ENCODE results near the gene WDFY3. TPM values are rescaled to one million over a fixed set of nuclear protein-coding genes. Genes with fewer than 3 reads are reported as not detected.

The WDFY3 gene
- total RNA-seq, 1 donor, result 91.9 TPM

- Histone ChIP-seq H2AFZ (ENCODE audit: low read length) (no peak overlapping the region), H3K27me3 (ENCODE audit: insufficient read depth, low read length) (no peaks in the 10 kb centered on the region), H3K27ac (ENCODE audit: low read depth, low read length) (no peak overlapping the region), H3K4me3 (ENCODE audit: insufficient read depth, low read length) (no peak overlapping the region), H3K79me2 (ENCODE audit: insufficient read depth, low read length) (no peaks in the 10 kb centered on the region), H4K20me1 (ENCODE audit: insufficient read depth, low read length) (no peaks in the 10 kb centered on the region), H3K36me3 (ENCODE audit: insufficient read depth, low read length) (peaks cover 34% of the 10 kb centered on the region), H3K4me1 (ENCODE audit: insufficient read depth, low read length) (no peaks in the 10 kb centered on the region), H3K9me3 (ENCODE audit: low read depth, low read length) (no peaks in the 10 kb centered on the region), H3K4me2 (ENCODE audit: insufficient read depth, low read length) (no peak overlapping the region)
- no peak for TF ChIP-seq CTCF (IDR thresholded peaks at IDR 0.05; ENCODE audit: extremely low read depth, low read depth, low read length)
- no peak for DNase-seq (ENCODE audit: insufficient read length, low spot score, missing footprints)
These were observed 247.4 kb downstream of the WDFY3 start for GRCh38 chr4:84719115-84719514.

GRCh38 chr4:84718699-84719098 is 247.8 kb downstream of the WDFY3 start:
- Histone ChIP-seq H4K20me1 (ENCODE audit: insufficient read depth, low read length) (no peaks in the 10 kb centered on the region), H3K27me3 (ENCODE audit: insufficient read depth, low read length) (no peaks in the 10 kb centered on the region), H3K4me3 (ENCODE audit: insufficient read depth, low read length) (no peak overlapping the region), H3K9me3 (ENCODE audit: low read depth, low read length) (no peaks in the 10 kb centered on the region), H3K36me3 (ENCODE audit: insufficient read depth, low read length) (peaks cover 34% of the 10 kb centered on the region), H3K4me2 (ENCODE audit: insufficient read depth, low read length) (no peak overlapping the region), H2AFZ (ENCODE audit: low read length) (no peak overlapping the region), H3K4me1 (ENCODE audit: insufficient read depth, low read length) (no peaks in the 10 kb centered on the region), H3K79me2 (ENCODE audit: insufficient read depth, low read length) (no peaks in the 10 kb centered on the region), H3K27ac (ENCODE audit: low read depth, low read length) (no peak overlapping the region)
- no peak for TF ChIP-seq CTCF (IDR thresholded peaks at IDR 0.05; ENCODE audit: extremely low read depth, low read depth, low read length)
- no peak for DNase-seq (ENCODE audit: insufficient read length, low spot score, missing footprints)

- DNase-seq (ENCODE audit: insufficient read length, low spot score, missing footprints), result no peak
- H3K36me3 ChIP-seq (ENCODE audit: insufficient read depth, low read length), result peaks cover 75% of the 10 kb centered on the region
- no peaks in the 10 kb centered on the region for H4K20me1 ChIP-seq (ENCODE audit: insufficient read depth, low read length)
- H3K4me2 ChIP-seq (ENCODE audit: insufficient read depth, low read length), result no peak overlapping the region
- no peaks in the 10 kb centered on the region for H3K79me2 ChIP-seq (ENCODE audit: insufficient read depth, low read length)
- no peak overlapping the region for H3K4me3 ChIP-seq (ENCODE audit: insufficient read depth, low read length)
- H3K27ac ChIP-seq (ENCODE audit: low read depth, low read length), result no peak overlapping the region
- H3K27me3 ChIP-seq (ENCODE audit: insufficient read depth, low read length), result no peaks in the 10 kb centered on the region
- no peaks in the 10 kb centered on the region for H3K9me3 ChIP-seq (ENCODE audit: low read depth, low read length)
- TF ChIP-seq CTCF (IDR thresholded peaks at IDR 0.05; ENCODE audit: extremely low read depth, low read depth, low read length), result no peak
- H2AFZ ChIP-seq (ENCODE audit: low read length), result no peak overlapping the region
- peaks cover 3% of the 10 kb centered on the region for H3K4me1 ChIP-seq (ENCODE audit: insufficient read depth, low read length)
These were observed 255.9 kb downstream of the WDFY3 start for GRCh38 chr4:84710548-84710947.

- H3K4me1 ChIP-seq (ENCODE audit: insufficient read depth, low read length), result peaks cover 3% of the 10 kb centered on the region
- peak overlapping the region; percentile 27 for H3K27ac ChIP-seq (ENCODE audit: low read depth, low read length)
- H3K4me3 ChIP-seq (ENCODE audit: insufficient read depth, low read length), result no peak overlapping the region
- H3K4me2 ChIP-seq (ENCODE audit: insufficient read depth, low read length), result no peak overlapping the region
- TF ChIP-seq CTCF (IDR thresholded peaks at IDR 0.05; ENCODE audit: extremely low read depth, low read depth, low read length), result no peak
- H3K36me3 ChIP-seq (ENCODE audit: insufficient read depth, low read length), result peaks cover 74% of the 10 kb centered on the region
- H3K79me2 ChIP-seq (ENCODE audit: insufficient read depth, low read length), result no peaks in the 10 kb centered on the region
- DNase-seq (ENCODE audit: insufficient read length, low spot score, missing footprints), result no peak
- H4K20me1 ChIP-seq (ENCODE audit: insufficient read depth, low read length), result no peaks in the 10 kb centered on the region
- no peak overlapping the region for H2AFZ ChIP-seq (ENCODE audit: low read length)
- H3K9me3 ChIP-seq (ENCODE audit: low read depth, low read length), result no peaks in the 10 kb centered on the region
- no peaks in the 10 kb centered on the region for H3K27me3 ChIP-seq (ENCODE audit: insufficient read depth, low read length)
These were observed 257.9 kb downstream of the WDFY3 start for GRCh38 chr4:84708406-84709135.

Measured in osteoblast (primary cell).